ENCODE data around the gene CAD.
A peak's percentile ranks its signal among the peaks of the same experiment; 100 is the strongest.
"Not testable (repeated sequence)": the region's sequence is repeated elsewhere in the genome, so short reads cannot be mapped to it uniquely, and the experiment has no call there.

CAD gene

DNA sequence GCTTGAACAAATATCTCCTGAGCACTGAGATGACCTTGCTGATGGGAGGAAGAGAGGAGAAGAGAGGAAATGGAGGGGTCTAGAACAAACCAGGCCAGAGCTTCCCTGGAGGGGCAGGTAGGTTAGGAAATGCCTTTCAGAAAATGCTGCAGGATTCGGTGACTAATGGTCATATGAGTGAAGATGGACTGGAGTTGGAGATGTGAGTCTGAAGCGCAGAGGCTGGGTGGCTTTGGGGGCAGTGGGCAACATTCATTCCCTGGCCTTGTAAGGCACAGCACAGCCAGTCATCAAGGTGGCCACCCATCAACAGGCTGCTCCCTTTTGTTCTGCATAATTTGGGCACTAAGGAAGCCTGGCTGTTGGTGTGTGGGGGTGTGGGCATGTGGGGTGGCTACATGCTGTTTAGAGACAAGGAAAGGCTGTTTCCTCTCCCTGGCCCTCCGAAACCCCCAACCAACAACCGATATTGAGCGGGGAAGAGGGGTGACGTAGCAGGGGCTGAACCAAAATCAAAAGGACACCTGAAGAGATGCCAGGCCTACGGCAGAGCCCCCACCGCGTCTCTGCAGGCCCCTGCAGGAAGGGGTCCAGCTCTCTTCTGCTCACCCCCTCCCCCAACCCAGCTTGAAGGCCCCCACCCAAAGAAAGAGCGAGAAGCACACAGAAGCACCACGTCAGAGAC, 44.2 kb downstream of the CAD start:
- DNase-seq: no peak

DNA sequence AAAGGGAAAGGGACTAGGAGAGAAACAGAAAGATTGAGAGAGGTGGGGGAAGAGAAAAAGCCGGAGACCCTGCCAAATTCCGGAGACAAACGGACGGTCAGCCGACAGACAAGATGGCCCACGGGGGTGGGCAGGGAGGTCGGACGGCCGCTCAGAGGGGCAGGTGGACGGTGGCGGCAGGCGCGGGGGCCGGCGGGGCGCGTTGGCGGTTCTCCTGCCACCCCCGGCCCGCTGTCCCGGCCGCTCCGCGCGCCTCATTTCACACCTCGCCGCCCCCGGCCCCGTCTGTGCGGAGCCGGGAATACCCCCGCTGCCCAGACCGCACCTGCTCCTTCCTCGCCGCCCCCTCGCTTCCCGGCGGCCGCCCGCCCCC, 44.7 kb downstream of the CAD start:
- DNase-seq: no peak

DNA sequence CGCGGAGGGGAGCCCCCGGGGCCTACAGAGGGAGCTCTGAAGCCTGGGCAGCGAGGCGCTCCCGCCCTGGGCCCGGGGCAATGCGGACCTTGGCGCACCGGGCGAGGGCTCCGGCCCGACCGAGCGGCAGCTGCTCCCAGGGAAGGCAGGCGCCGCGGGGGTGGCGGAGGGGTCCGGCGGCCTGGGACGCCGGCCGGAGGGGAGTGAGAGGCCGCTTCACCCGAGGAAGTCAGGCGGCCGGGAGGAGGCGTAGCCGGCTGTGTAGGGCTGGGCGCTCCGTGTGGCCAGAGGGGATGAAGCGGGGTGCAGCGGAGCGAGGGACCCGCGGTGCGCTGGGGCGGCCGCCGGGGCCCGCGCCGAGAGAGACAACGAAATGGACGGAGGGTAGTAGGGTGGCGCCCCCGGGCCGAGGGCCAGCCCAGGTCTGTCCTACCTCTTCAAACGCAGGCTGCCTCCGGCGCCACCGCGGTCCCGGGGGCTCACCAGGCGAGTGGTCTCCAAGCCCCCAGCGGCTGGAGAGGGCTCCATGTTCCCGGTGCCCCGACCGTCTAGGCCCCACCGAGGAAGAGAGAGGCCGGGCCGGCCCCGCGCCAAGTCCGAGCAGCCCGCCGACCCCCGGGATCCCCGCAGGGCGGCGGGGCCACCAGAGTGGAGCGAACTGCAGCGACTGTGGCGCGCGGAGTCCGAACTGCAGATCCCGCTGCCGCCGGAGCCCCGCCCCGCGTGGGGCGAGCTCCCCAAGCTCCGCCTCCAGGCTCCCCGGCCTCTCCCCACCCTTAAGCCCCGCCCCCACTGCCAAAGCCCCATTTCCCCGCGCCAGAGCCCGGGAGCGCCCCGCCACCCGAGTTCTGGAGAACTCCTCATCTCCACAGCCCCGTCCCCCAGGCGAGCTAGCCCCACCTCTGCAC, 45.5 kb downstream of the CAD start, which contains the start of gene SLC30A3:
TSS of gene SLC30A3 (minus strand) at position 669 of the 908 bp plus-strand sequence. CDS start at position 528, 141 bp downstream.
- DNase-seq: no peak

DNA sequence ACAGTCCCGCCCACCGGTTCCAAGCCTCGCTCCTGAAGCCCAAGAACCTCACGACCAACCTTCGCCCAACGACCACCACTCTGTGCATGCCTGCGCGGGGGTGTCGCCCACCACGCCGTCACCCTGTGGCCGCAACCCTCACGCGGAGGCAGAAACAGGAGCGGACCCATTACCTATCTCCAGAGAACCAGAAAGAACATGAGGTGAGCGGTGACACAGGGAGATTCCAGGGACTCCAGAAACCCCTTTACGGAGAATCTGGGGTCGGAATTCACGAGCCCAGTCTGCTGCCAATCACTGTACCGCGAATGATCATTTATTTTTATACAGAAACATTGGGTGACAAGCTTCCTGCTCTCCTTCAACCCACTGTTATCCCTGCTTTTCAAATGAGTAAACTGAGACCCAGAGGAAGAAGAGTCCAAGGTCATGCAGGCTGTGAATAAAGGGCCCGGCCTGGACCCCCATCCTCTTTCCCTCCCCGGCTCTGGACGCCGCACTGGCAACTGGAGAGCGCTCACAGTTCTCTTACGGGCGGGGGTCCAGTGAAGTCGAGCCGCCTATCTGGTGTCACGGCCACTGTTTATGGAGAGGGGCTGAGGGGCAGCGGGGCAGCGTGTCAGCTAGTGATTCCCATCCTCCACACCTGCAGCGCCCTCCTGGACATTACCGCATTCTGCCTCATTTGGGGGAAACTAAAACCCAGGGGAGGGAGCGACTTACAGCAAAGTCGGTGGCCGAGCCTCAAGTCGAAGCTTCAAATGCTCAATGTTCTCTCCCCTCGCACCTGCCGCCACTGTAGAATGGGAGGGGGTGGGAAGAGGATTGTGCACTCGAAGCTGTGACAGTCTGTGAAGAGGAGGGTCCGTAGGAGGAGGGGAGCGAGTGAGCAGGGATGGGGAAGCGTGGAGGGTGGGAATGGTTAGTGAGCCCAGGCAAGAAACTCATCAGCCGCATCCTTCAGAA, 46.4 kb downstream of the CAD start:
- no peak for DNase-seq

DNA sequence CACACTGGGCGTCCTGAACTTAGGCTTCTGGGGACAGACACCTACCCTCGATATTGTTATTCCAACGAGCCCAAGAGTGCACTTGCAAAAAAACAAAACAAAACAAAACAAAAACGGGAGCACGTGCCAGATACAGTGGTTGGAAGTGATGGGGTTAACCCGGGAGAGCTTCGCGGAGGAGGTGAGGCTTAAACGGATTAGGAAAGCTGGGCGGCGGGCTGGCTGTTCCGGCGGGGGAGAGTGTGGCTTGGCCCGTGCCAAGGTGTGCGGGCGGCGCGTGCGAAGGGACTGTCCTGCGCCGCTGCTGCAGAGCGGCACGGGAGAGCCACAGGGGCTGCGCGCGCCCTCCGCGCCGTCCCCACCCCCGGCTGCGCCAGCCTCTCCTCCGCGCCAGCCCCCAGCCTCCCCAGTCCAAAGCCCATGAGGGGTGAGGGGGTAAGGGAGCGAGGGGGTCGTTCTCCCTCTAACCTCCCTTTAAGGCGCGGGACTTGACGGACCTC, 47.1 kb downstream of the CAD start:
- peak; percentile 12 for DNase-seq

DNA sequence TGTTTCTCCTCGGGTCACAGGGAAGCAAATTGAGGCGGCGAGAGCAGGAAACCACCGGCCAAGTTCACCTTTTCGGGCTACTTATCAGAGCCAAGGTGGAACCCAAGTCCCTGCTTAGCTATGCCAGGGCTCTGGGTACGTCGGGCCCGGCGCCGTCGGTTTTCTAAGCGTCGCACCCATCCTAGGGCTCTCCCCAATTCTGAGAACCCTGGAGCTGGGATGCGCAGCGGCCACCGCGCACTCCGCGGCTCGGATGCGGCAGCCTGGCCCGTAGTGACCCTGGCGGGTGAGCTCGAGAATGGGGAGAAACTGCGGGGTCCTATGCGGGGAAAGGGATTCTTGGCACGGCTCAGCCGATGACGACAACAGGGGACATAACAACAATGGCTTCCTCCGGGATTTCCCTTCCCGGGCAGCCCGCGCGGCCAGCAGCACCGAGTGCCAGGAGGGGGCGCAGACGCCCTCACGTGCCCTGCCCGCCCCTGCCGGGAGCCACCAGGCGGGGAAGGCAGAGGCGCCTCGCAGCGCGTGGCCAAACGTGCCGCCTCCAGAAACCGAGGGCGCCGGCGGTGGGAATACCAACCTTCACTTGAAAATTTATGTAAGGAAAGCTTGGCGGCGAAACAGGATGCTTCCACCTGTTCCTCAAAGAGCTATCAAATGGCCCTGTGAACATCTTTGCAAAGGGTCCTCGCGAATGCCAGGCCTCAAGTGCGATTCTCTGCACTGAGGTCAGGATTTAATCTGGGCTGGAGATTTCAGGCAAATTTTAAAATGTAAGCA, 47.8 kb downstream of the CAD start:
- peak; percentile 67 for DNase-seq

DNA sequence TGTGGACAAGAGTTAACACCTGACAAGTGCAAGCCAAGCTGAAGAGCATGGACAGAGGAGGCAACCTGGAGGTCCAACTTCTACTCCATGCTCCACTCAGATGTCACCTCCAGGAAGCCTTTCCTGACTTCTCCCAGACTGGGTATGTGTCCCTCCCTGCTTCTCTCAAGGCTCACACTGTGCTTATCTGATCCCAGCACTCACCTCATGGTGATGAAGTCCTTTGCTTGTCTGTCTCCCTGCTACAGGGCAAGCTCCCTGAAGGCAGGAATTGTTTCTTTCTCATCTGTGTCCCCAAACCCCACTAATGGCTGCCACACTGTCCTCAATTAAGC, 48.3 kb downstream of the CAD start:
- DNase-seq: no peak

DNA sequence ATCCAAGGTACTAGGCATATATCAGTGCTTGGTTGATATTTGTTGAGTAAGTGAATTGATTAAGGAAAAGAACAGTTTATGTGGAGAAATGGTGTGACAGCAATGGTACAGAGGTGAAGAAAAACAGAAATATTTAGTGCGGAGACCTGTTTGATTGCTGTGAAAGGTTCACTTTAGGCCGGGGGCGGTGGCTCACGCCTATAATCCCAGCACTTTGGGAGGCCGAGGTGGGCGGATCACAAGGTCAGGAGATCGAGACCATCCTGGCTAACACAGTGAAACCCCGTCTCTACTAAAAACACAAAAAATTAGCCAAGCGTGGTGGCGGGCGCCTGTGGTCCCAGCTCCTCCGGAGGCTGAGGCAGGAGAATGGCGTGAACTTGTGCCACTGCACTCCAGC, 51.1 kb downstream of the CAD start:
- not testable (repeated sequence) for DNase-seq

DNA sequence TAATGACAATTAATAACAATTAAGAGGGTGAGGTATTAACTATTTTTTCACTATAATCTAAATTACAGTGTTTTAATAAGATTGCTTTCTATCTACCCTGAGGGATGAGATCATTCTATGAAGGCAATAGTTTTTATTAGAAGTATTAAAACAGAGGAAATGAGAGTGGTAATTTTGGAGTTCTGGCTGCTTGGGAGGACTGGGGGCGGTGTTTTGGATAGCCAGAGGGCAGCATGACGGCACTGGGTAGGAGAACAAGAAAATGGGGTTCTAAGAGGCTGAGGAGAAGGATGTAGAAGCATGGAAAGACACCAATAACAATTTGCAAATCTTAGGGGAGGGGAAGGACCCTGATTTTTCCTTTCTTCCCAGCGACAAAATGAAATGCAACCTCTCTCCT, 53.0 kb downstream of the CAD start:
- DNase-seq: no peak

DNA sequence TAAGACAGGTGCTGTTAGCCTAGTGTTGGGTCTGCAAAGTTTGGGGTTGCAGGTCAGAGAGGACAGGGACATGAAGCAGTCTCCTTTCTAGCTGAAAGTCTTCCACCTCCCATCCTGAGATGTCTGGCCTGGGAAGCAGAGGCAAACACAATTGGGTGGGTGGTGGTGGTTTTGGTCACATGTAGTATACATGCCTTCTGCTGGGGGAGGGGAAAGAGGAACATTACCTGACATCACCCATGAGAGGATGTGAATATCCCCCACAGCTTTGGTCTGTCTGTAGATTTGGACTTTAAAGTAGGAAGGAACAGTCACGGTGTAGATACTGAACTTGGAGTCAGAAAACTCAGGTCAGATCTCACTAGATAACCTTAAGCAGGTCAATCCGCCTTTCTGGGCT, 53.5 kb downstream of the CAD start:
- no peak for DNase-seq

DNA sequence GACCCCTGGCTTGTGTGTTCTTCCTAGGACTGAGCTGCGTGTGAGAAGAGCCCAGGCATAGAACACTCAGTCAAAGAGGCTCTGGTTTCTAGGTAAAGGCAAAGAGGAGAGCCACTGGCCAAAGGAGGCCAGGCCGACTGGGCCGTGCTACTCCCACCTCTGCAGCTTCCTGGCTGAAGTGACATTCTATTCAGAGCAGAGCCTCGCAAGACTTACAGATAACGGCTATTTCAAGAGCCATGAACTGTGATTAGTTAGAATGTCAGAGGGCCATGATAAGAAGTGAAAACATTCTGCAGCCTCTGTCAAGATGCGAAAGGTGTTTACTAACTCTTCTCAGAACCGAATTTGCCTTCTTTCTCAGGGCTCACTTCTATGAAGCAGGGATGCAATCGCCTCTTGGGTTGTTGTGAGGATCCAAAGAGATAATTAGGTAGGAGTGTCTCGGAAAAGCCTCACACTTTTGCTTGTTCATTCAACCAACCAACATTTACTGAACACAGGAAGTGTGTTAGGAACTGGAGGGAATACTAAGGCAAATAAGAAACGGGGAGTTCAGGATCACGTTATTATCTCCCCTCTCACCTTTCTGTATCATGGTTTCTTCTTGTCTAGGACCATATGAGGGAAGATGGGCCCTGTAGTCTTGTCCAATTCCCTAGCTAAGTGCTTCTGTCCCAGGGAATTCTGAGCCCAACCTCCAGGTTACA, 54.6 kb downstream of the CAD start:
- no peak for DNase-seq

DNA sequence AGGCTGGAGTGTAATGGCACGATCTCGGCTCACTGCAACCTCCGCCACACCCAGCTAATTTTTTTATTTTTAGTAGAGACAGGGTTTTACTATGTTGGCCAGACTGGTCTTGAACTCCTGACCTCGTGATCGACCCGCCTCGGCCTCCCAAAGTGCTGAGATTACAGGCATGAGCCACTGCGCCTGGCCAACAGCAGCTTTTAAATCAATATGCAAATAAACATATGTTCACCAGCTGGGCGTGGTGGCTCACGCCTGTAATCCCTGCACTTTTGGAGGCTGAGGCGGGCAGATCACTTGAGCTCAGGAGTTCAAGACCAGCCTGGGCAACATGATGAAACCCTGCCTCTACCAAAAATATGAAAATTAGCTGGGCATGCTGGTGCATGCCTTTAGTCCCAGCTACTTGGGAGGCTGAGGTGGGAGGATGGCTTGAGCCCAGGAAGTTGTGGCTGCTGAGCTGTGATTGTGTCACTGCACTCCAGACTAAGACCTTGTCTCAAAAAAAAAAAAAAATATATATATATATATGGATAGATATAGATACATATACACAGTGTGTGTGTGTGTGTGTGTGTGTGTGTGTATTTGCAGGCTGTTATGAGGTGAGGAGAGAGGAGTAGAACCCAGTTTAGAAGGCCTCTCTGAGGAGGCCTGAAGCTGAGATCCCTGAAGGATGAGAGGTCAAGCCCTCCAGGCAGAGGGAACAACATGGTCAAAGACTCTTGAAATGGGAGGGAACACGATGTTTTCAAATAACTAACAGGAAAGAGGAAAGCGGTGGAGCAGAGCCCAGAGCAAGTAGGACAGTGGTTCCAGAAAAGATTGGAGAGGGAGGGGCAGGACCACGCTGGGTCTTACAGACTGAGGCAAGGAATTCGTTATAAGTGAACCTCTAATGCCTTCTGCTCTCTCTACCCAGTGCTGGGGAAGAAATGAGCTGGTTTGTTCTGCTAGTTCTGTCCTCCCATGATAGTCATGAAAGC, 55.7 kb downstream of the CAD start:
- not testable (repeated sequence) for DNase-seq

DNA sequence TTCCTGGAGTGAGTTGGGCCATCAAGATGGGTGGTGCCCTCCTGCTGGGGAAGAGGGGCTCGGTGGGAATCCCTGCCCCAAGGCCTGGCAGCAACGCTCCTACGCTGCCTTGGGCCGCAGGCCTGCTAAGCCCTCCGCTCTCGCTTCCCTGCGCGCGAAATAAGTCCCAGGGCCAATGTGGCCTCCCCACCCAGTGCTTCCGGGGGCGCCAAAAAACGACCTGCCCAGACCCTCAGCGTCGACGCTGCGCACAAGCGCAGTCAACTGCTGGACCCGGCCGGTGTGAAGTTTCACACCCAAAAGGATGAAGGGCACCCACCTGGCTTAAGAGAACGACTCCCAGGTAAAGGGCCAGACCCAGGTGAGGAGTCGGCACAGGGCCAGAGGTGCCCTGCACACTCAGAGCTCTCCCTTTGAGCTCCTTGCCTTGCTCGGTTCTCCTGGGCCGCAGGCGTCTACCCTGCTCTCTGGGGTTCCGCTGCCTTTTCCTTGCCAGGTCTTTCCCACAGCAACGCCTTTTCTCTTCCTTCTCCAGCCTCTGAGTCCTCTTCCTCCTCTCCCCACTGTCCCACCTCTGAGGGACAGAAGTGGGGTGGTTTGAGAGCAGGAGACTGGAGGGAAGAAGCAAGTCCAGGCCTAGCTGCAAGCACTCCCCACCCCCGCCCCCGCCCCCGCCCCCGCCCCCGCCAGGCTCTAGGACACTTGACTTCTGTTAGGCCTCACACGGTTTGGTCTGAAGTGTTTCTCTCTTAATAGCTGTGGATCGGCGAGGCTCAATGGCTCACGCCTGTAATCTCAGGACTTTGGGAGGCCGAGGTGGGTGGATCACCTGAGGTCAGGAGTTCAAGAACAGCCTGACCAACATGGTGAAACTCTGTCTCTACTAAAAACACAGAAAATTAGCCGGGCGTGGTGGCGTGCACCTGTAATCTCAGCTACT, 58.3 kb downstream of the CAD start, which contains the start of gene DNAJC5G:
TSS of gene DNAJC5G (plus strand) at position 223 of the 940 bp plus-strand sequence. CDS start 1,296 bp downstream, outside the sequence.
- no peak for DNase-seq

DNA sequence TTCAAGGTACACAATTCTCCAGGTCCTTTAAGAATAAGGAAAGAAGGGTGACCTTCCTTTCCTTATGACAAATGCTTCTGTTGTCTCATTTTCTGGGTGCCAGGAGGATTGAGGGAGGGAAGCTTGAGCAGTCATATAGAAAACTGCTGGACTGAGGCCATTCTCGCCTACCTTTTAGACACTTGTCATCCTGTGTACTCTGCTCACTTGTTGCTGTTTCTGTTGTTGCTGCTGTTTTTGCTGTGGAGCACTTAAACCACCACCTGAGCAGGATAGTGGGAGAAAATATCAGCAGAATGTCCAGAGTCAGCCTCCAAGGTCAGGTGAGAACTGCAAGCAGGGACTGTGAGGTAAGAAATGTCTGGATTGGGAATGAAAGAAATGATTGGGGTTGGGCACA, 60.8 kb downstream of the CAD start:
- DNase-seq: no peak

DNA sequence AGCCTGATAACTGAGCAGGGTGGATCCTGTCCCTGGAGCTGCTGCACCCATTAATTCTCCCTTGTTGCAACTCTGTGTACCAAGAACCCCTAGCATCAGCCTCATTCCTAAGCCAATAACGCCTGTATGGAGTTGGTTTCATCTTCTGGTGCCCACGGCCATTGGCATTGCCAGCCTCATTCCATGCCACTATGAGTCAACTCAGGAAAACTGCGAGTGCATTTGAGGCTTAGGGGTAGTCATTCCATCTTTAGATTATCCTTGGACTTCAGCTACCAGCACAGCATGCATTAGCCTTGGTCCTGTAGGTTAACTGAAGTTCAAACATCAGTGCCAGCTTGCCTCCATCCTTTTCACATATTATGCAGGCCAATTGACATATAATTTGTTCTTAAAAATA, 63.7 kb downstream of the CAD start:
- no peak for DNase-seq

DNA sequence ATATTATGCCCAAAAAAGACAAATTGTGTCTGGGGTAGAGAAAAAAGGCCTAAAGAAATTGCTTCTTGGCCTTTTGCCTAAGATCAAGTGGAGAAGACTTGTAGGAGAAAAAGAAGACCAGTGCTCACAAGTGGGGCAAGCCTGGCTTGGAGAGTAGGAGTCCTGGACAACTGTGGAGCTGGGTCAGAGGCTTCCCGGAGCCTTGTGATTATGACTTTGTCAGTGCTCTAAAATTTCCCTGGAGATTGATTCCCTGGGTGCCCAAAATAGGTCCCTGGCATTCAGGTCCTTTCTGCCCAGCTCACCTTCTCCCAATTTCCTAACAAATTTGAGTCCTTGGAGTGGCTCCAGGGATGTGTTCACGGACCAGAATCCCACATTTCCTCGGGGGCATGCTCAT, 64.3 kb downstream of the CAD start:
- no peak for DNase-seq

DNA sequence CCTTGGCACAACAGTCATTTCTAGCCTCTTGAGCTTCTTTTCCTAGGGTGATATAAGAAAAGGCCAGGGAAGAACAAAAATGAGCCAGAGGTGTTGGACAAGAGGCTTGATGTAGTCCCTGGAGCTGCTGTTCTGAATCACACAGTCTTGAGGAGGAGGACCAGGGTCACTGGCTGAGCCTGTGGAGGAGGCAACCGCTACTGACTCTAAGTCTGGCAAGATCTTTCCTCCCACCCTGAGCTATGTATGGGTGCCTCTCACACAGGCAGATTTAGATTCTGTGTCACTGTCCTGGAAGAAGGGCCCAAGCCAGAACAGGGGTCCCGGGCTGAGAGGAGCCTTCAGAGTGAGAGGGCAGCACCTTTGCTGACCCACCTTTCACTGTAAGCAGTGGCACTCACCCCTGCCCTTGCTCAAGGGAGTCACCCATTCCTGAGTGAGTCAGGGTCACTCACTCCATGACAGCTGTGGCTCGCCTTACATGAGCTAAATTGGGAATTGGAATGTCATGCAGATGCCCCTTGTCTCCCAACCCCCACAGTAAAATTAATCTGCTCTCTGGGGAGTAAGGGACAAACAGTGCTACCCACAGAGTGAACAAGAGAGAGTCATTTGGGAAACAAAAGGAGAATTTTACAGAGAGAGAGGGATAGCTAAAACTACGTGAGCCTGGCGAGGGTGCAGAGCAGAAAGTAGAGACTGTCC, 64.8 kb downstream of the CAD start, which contains the start of gene TRIM54:
TSS of gene TRIM54 (plus strand) at position 575 of the 705 bp plus-strand sequence. CDS start 303 bp downstream, outside the sequence.
- DNase-seq: no peak

DNA sequence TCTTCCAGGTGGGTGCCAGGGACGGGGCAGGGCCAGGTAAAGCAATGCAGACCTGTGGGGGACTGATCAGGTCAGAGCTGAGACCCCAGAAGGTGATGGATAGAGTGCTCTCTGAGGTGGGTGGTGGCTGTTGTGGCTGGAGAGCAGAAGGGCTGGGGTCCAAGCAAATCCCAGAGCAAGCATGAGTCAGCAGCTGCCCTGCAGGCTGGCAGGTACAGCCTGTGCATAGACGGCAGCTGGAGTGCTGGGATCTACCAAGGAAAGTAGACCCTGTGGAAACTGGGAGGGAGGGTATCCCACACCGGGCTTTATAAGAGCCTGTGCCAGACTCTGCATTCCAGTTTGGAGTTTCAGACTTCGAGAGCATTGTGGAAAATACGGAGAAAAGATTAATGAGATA, 65.7 kb downstream of the CAD start:
- no peak for DNase-seq
